Cardiac muscle cell (in vitro differentiated cells and primary cell): Measurements from ENCODE around the gene PPCDC. TPM values are rescaled to one million over a fixed set of nuclear protein-coding genes. Genes with fewer than 3 reads are reported as not detected.
A peak's percentile ranks its signal among the peaks of the same experiment; 100 is the strongest.

Experiments
- DNase-seq, 2 donors: peaks; one replicate each; pipeline versions ENCODE4 v3.0.0 to v3.0.0-alpha.2; 2010 to 2017; ENCODE audit warnings: low read depth in 1 of 2, low spot score in 1 of 2
- H3K27ac ChIP-seq: fragments of 200-600 bp; sonication (generic); 2 replicates; pipeline ENCODE4 v1.5.1; 2016
- H3K27me3 ChIP-seq: fragments of 200-600 bp; sonication (generic); 2 replicates; pipeline ENCODE4 v1.6.0; 2016; ENCODE audit warnings: control low read depth
- H3K36me3 ChIP-seq: fragments of 200-600 bp; sonication (generic); 2 replicates; pipeline ENCODE4 v1.5.1; 2016; ENCODE audit warnings: control low read depth
- H3K4me1 ChIP-seq: fragments of 200-600 bp; sonication (generic); 2 replicates; pipeline ENCODE4 v1.8.1; 2017; ENCODE audit warnings: low read depth, mild to moderate bottlenecking, mixed run types
- H3K4me3 ChIP-seq: fragments of 200-600 bp; sonication (generic); 2 replicates; pipeline ENCODE4 v1.5.1; 2016; ENCODE audit warnings: mild to moderate bottlenecking
- H3K9me3 ChIP-seq: fragments of 200-600 bp; sonication (generic); 2 replicates; pipeline ENCODE4 v1.5.1; 2017; ENCODE audit warnings: low read depth, mild to moderate bottlenecking, control low read depth
- CTCF ChIP-seq: IDR thresholded peaks from 2 replicates; pipeline ENCODE4 v1.5.1; 2012; ENCODE audit warnings: low read depth, mild to moderate bottlenecking, low read length
- polyA plus RNA-seq: library from polyadenylated mRNA; unstranded; fragments of >200 nt; fragmentation: Nextera tagmentation; extraction: Ambion mirVana; gene quantifications from 2 replicates; pipeline ENCODE4 v1.2.1, GENCODE V29; 2016
- total RNA-seq: library from RNA; depleted of rRNA; stranded (reverse); fragments of >200 nt; gene quantifications from 2 replicates; pipeline ENCODE4 v1.2.3, GENCODE V29; 2016

The PPCDC gene
- total and polyA plus RNA-seq, 2 experiments from 2014 or later: 17.6 to 25.6 TPM

DNA sequence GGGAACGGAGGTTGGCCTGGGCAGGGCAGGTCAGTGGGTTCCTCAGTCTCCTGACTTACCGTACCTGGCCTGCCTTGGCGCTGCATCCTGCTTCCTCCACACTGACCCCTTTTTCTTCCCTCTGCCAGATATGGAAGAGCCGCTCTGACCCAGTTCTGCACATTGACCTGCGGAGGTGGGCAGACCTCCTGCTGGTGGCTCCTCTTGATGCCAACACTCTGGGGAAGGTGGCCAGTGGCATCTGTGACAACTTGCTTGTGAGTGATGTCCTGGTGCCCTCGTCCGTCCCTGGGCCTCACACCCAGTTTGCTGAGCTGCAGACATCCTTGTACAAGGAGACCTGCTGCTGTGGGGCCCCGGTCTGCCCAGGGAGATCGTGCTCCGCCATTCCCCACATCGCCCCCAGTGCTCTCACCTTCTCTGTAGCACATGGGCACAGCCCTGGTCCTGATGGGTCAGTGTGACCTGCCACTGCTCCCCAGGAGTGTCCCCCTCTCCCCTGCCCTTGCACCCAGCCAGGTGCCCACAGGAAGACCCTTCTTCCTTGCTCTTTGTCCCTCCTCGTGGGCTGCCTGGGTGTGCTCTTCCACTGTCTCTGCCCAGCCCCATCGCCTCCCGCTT, 21.0 kb downstream of the PPCDC start:
- peaks cover 45% of the 10 kb centered on the region for H3K4me1 ChIP-seq
- no peaks in the 10 kb centered on the region for H3K36me3 ChIP-seq
- H3K4me3 ChIP-seq: no peak overlapping the region
- H3K9me3 ChIP-seq: no peaks in the 10 kb centered on the region
- no peak for TF ChIP-seq CTCF
- H3K27me3 ChIP-seq: no peaks in the 10 kb centered on the region
- DNase-seq: no peak
- H3K27ac ChIP-seq: peak overlapping the region; percentile 91

DNA sequence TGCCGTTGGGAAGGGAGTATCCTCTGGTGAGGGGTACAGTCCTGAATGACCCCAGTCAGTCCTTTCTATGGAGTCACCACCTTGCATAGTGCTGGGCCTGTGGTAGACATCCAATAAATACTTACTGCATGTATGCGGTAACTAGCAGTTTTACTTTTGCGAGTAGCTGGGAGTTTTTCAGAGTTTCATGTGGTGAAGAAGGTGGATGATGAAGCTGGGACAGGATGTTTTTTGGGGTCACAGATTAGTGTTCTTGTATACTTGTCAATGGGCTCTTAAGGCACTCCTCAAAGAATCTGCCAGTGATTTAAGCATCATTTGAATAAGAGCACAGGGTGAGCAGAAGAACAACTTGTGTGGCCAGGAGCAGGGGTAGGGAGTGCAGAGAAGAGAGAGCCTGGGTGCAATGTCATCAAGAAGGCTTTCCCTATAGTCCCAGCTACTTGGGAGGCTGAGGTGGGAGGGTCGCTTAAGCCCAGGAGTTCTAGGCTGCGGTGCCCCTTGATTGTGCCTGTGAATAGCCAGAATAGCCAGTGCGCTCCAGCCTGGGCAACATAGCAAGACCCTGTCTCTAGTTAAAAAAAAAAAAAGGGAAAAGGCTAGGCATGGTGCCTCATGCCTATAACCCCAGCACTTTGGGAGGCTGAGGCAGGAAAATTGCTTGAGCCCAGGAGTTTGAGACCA, 22.1 kb downstream of the PPCDC start:
- Histone ChIP-seq H3K36me3 (no peaks in the 10 kb centered on the region), H3K4me3 (no peak overlapping the region), H3K27me3 (no peaks in the 10 kb centered on the region), H3K4me1 (peaks cover 43% of the 10 kb centered on the region), H3K9me3 (no peaks in the 10 kb centered on the region), H3K27ac (no peak overlapping the region)
- no peak for DNase-seq
- no peak for TF ChIP-seq CTCF

DNA sequence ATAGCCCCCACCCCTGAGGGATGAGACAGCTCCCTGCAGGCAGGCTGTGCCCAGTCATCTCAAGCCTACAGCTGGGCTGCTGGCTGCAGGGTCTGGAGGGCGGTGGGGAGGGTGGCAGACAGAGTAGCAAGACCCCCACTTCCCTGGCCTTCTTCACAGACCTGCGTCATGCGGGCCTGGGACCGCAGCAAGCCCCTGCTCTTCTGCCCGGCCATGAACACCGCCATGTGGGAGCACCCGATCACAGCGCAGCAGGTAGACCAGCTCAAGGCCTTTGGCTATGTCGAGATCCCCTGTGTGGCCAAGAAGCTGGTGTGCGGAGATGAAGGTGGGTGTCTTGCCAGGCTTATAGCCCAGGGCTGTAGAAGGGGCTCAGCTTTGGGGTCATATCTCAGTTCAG, 25.0 kb downstream of the PPCDC start:
- DNase-seq: no peak
- no peak for TF ChIP-seq CTCF
- H3K27me3 ChIP-seq: no peaks in the 10 kb centered on the region
- H3K4me1 ChIP-seq: peaks cover 32% of the 10 kb centered on the region
- H3K36me3 ChIP-seq: no peaks in the 10 kb centered on the region
- H3K27ac ChIP-seq: no peak overlapping the region
- no peak overlapping the region for H3K4me3 ChIP-seq
- H3K9me3 ChIP-seq: no peaks in the 10 kb centered on the region

GRCh38 chr15:75049392-75049791, 26.0 kb downstream of the PPCDC start:
- H3K27ac ChIP-seq: no peak overlapping the region
- peaks cover 22% of the 10 kb centered on the region for H3K4me1 ChIP-seq
- H3K36me3 ChIP-seq: no peaks in the 10 kb centered on the region
- peak in 1 of 2 donors; percentile 74 for DNase-seq
- no peaks in the 10 kb centered on the region for H3K9me3 ChIP-seq
- no peaks in the 10 kb centered on the region for H3K27me3 ChIP-seq
- H3K4me3 ChIP-seq: no peak overlapping the region
- TF ChIP-seq CTCF: no peak

DNA sequence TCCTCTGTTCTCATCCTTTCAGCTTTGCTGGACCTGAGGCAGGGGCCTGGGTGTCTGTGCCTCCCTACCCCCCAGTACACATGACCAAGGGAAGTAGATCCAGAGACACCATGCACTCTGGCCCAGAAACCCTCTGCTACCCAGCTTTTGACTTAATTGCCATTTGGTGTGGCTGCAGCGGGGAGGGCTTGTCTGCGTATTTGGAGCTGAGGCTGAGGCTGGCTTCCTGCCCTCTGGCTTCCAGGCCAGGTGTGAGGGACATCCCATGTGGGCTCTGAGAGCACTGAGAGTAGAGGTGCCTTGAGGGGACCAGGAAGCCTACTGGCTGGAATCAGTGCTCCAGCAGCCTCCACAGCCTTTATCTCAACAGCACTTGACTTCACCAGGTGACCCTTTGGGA, 26.9 kb downstream of the PPCDC start:
- Histone ChIP-seq H3K4me1 (peaks cover 18% of the 10 kb centered on the region), H3K4me3 (no peak overlapping the region), H3K9me3 (no peaks in the 10 kb centered on the region), H3K27ac (no peak overlapping the region), H3K36me3 (no peaks in the 10 kb centered on the region), H3K27me3 (no peaks in the 10 kb centered on the region)
- TF ChIP-seq CTCF: no peak
- no peak for DNase-seq
